ENCODE data around the gene VIPR1.
"Not testable (repeated sequence)": the region's sequence is repeated elsewhere in the genome, so short reads cannot be mapped to it uniquely, and the experiment has no call there.

Gene VIPR1

GRCh38 chr3:42569593-42570142 lies 67.2 kb downstream of the VIPR1 start:
- H3K9me3 ChIP-seq (ENCODE audit: low read depth, low read length) = no peaks in the 10 kb centered on the region
- H3K36me3 ChIP-seq (ENCODE audit: insufficient read depth, low read length) = peaks cover 16% of the 10 kb centered on the region; the same call in 1 of the 2 replicates

GRCh38 chr3:42572278-42572677 lies 69.8 kb downstream of the VIPR1 start:
- Histone ChIP-seq H3K4me3 (no peak overlapping the region), H3K9ac (ENCODE audit: insufficient read length) (no peak overlapping the region), H3K36me3 (ENCODE audit: insufficient read depth, low read length) (peaks cover 23% of the 10 kb centered on the region), H3K9me3 (ENCODE audit: low read depth, low read length) (no peaks in the 10 kb centered on the region), H3K27ac (no peak overlapping the region)
- TF ChIP-seq EZH2 (IDR thresholded peaks at IDR 0.05) (no peak), FOXP2 (optimal IDR thresholded peaks at IDR 0.05; ENCODE audit: control extremely low read depth, extremely low read length, insufficient read depth) (no peak), POLR2AphosphoS5 (IDR thresholded peaks at IDR 0.05; ENCODE audit: borderline replicate concordance, low read depth, low read length) (no peak)
- DNase-seq (ENCODE audit: low read depth, low spot score) = no peak

More at GRCh38 chr3:42569593-42570142, 67.2 kb downstream of the VIPR1 start:
- DNase-seq (ENCODE audit: low read depth, low spot score) = no peak
- TF ChIP-seq FOXP2 (optimal IDR thresholded peaks at IDR 0.05; ENCODE audit: control extremely low read depth, extremely low read length, insufficient read depth) (no peak), POLR2AphosphoS5 (IDR thresholded peaks at IDR 0.05; ENCODE audit: borderline replicate concordance, low read depth, low read length) (no peak), EZH2 (IDR thresholded peaks at IDR 0.05) (no peak)
- Histone ChIP-seq H3K27ac (no peak overlapping the region), H3K9ac (ENCODE audit: insufficient read length) (no peak overlapping the region), H3K4me3 (no peak overlapping the region)

GRCh38 chr3:42575137-42575741 lies 72.8 kb downstream of the VIPR1 start:
- H3K36me3 ChIP-seq (ENCODE audit: insufficient read depth, low read length) = peaks cover 24% of the 10 kb centered on the region
- no peak for DNase-seq (ENCODE audit: low read depth, low spot score)
- no peaks in the 10 kb centered on the region for H3K9me3 ChIP-seq (ENCODE audit: low read depth, low read length)
- H3K27ac ChIP-seq = no peak overlapping the region
- H3K4me3 ChIP-seq = no peak overlapping the region
- no peak overlapping the region for H3K9ac ChIP-seq (ENCODE audit: insufficient read length)
- no peak for TF ChIP-seq EZH2 (IDR thresholded peaks at IDR 0.05)
- no peak for TF ChIP-seq POLR2AphosphoS5 (IDR thresholded peaks at IDR 0.05; ENCODE audit: borderline replicate concordance, low read depth, low read length)
- no peak for TF ChIP-seq FOXP2 (optimal IDR thresholded peaks at IDR 0.05; ENCODE audit: control extremely low read depth, extremely low read length, insufficient read depth)

- Histone ChIP-seq H3K9ac (ENCODE audit: insufficient read length) (no peak overlapping the region), H3K4me3 (no peak overlapping the region), H3K36me3 (ENCODE audit: insufficient read depth, low read length) (peaks cover 24% of the 10 kb centered on the region), H3K9me3 (ENCODE audit: low read depth, low read length) (no peaks in the 10 kb centered on the region), H3K27ac (no peak overlapping the region)
- TF ChIP-seq FOXP2 (optimal IDR thresholded peaks at IDR 0.05; ENCODE audit: control extremely low read depth, extremely low read length, insufficient read depth) (no peak), POLR2AphosphoS5 (IDR thresholded peaks at IDR 0.05; ENCODE audit: borderline replicate concordance, low read depth, low read length) (no peak), EZH2 (IDR thresholded peaks at IDR 0.05) (no peak)
- no peak for DNase-seq (ENCODE audit: low read depth, low spot score)
Observed at GRCh38 chr3:42578054-42578453, 75.6 kb downstream of the VIPR1 start.

- not testable (repeated sequence) for H3K9me3 ChIP-seq (ENCODE audit: low read depth, low read length); H3K9ac ChIP-seq (ENCODE audit: insufficient read length); H3K4me3 ChIP-seq; H3K27ac ChIP-seq; DNase-seq (ENCODE audit: low read depth, low spot score)
- peaks cover 17% of the 10 kb centered on the region for H3K36me3 ChIP-seq (ENCODE audit: insufficient read depth, low read length)
Observed at GRCh38 chr3:42579346-42579745, 76.9 kb downstream of the VIPR1 start.

GRCh38 chr3:42581400-42581708 lies 78.9 kb downstream of the VIPR1 start:
- Histone ChIP-seq H3K4me3 (peak overlapping the region; percentile 86), H3K9me3 (ENCODE audit: low read depth, low read length) (no peaks in the 10 kb centered on the region), H3K9ac (ENCODE audit: insufficient read length) (peak overlapping the region; percentile 74), H3K27ac (no peak overlapping the region), H3K36me3 (ENCODE audit: insufficient read depth, low read length) (peaks cover 5% of the 10 kb centered on the region; the same call in 1 of the 2 replicates)
- TF ChIP-seq EZH2 (IDR thresholded peaks at IDR 0.05) = no peak
- TF ChIP-seq POLR2AphosphoS5 (IDR thresholded peaks at IDR 0.05; ENCODE audit: borderline replicate concordance, low read depth, low read length) = no peak
- TF ChIP-seq FOXP2 (optimal IDR thresholded peaks at IDR 0.05; ENCODE audit: control extremely low read depth, extremely low read length, insufficient read depth) = no peak
- DNase-seq (ENCODE audit: low read depth, low spot score) = no peak

GRCh38 chr3:42581709-42582473 lies 79.4 kb downstream of the VIPR1 start, which contains the start of gene SEC22C:
TSS of gene SEC22C (minus strand) at chr3:42581967. CDS start at chr3:42569046, 12,921 bp downstream.
- TF ChIP-seq POLR2AphosphoS5 (IDR thresholded peaks at IDR 0.05; ENCODE audit: borderline replicate concordance, low read depth, low read length) (peak; percentile 92; the same call in 1 of the 2 replicates), EZH2 (IDR thresholded peaks at IDR 0.05) (no peak)
- H3K9ac ChIP-seq (ENCODE audit: insufficient read length) = peak within 1 kb of the TSS; percentile 74
- peaks cover 5% of the 10 kb centered on the region; the same call in 1 of the 2 replicates for H3K36me3 ChIP-seq (ENCODE audit: insufficient read depth, low read length)
- H3K27ac ChIP-seq = no peak within 1 kb of the TSS
- H3K4me3 ChIP-seq = peak within 1 kb of the TSS; percentile 86
- no peak for DNase-seq (ENCODE audit: low read depth, low spot score)
- H3K9me3 ChIP-seq (ENCODE audit: low read depth, low read length) = no peaks in the 10 kb centered on the region

GRCh38 chr3:42582474-42583070 lies 80.1 kb downstream of the VIPR1 start:
- DNase-seq (ENCODE audit: low read depth, low spot score) = no peak
- TF ChIP-seq POLR2AphosphoS5 (IDR thresholded peaks at IDR 0.05; ENCODE audit: borderline replicate concordance, low read depth, low read length) (no peak), EZH2 (IDR thresholded peaks at IDR 0.05) (no peak), FOXP2 (optimal IDR thresholded peaks at IDR 0.05; ENCODE audit: control extremely low read depth, extremely low read length, insufficient read depth) (no peak)
- no peak overlapping the region for H3K27ac ChIP-seq

More at GRCh38 chr3:42582474-42583070, 80.1 kb downstream of the VIPR1 start:
- H3K9ac ChIP-seq (ENCODE audit: insufficient read length) = peak overlapping the region; percentile 72
- no peaks in the 10 kb centered on the region for H3K9me3 ChIP-seq (ENCODE audit: low read depth, low read length)
- peaks cover 5% of the 10 kb centered on the region; the same call in 1 of the 2 replicates for H3K36me3 ChIP-seq (ENCODE audit: insufficient read depth, low read length)
- H3K4me3 ChIP-seq = peak overlapping the region; percentile 86

All from SK-N-MC (cell line).